NCI-H82 (cell line): Measurements from ENCODE around the gene TBC1D5.
"Not testable (repeated sequence)": the region's sequence is repeated elsewhere in the genome, so short reads cannot be mapped to it uniquely, and the experiment has no call there.

ENCODE experiments used
- DNase-seq: peaks from one replicate; lab custom pipeline; 2025; lab: John Stamatoyannopoulos, UW

TBC1D5 gene

GRCh38 chr3:17404548-17404947, 337.9 kb downstream of the TBC1D5 start:
- peak; percentile 28 for DNase-seq

GRCh38 chr3:17402442-17402841, 340.0 kb downstream of the TBC1D5 start:
- no peak for DNase-seq

GRCh38 chr3:17401912-17402311, 340.5 kb downstream of the TBC1D5 start:
- no peak for DNase-seq

- DNase-seq, result no peak
Measured at GRCh38 chr3:17399586-17399985, 342.8 kb downstream of the TBC1D5 start.

- DNase-seq, result no peak
Measured at GRCh38 chr3:17398959-17399551, 343.4 kb downstream of the TBC1D5 start.

- DNase-seq, result no peak
Measured at GRCh38 chr3:17396036-17396435, 346.4 kb downstream of the TBC1D5 start.

GRCh38 chr3:17394541-17395155, 347.8 kb downstream of the TBC1D5 start:
- DNase-seq, result no peak

- not testable (repeated sequence) for DNase-seq
Measured at GRCh38 chr3:17392516-17392915, 349.9 kb downstream of the TBC1D5 start.

- no peak for DNase-seq
Measured at GRCh38 chr3:17390785-17391184, 351.6 kb downstream of the TBC1D5 start.

GRCh38 chr3:17387108-17387507, 355.3 kb downstream of the TBC1D5 start:
- DNase-seq, result no peak

- no peak for DNase-seq
Measured at GRCh38 chr3:17386432-17386831, 356.0 kb downstream of the TBC1D5 start.

- no peak for DNase-seq
Measured at GRCh38 chr3:17384567-17385296, 357.7 kb downstream of the TBC1D5 start.

- DNase-seq, result no peak
Measured at GRCh38 chr3:17373304-17373703, 369.1 kb downstream of the TBC1D5 start.

GRCh38 chr3:17372362-17373210, 369.8 kb downstream of the TBC1D5 start:
- DNase-seq, result no peak

GRCh38 chr3:17369973-17370372, 372.5 kb downstream of the TBC1D5 start:
- no peak for DNase-seq

- DNase-seq, result no peak
Measured at GRCh38 chr3:17367171-17367570, 375.3 kb downstream of the TBC1D5 start.

GRCh38 chr3:17360991-17361390, 381.4 kb downstream of the TBC1D5 start:
- no peak for DNase-seq

GRCh38 chr3:17359911-17360310, 382.5 kb downstream of the TBC1D5 start:
- no peak for DNase-seq

- DNase-seq, result no peak
Measured at GRCh38 chr3:17357035-17357710, 385.3 kb downstream of the TBC1D5 start.

- no peak for DNase-seq
Measured at GRCh38 chr3:17356585-17356984, 385.8 kb downstream of the TBC1D5 start.

- no peak for DNase-seq
Measured at GRCh38 chr3:17355591-17355990, 386.8 kb downstream of the TBC1D5 start.

GRCh38 chr3:17354341-17354740, 388.1 kb downstream of the TBC1D5 start:
- DNase-seq, result no peak
